ENCODE data around the gene ILRUN.
"Not testable (repeated sequence)": the region's sequence is repeated elsewhere in the genome, so short reads cannot be mapped to it uniquely, and the experiment has no call there.

Gene ILRUN

GRCh38 chr6:34665019-34665418 lies 31.5 kb downstream of the ILRUN start:
- no peak for DNase-seq (ENCODE audit: low read depth in 1 of 2, low spot score in 1 of 2)

GRCh38 chr6:34664256-34664971 lies 32.2 kb downstream of the ILRUN start:
- DNase-seq (ENCODE audit: low read depth in 1 of 2, low spot score in 1 of 2): no peak

- DNase-seq (ENCODE audit: low read depth in 1 of 2, low spot score in 1 of 2): no peak
These were observed 32.7 kb downstream of the ILRUN start for GRCh38 chr6:34663831-34664255.

GRCh38 chr6:34663371-34663770 lies 33.2 kb downstream of the ILRUN start:
- DNase-seq (ENCODE audit: low read depth in 1 of 2, low spot score in 1 of 2): no peak

GRCh38 chr6:34661357-34661756 lies 35.2 kb downstream of the ILRUN start:
- DNase-seq (ENCODE audit: low read depth in 1 of 2, low spot score in 1 of 2): no peak

- no peak for DNase-seq (ENCODE audit: low read depth in 1 of 2, low spot score in 1 of 2)
These were observed 37.8 kb downstream of the ILRUN start for GRCh38 chr6:34658605-34659265.

GRCh38 chr6:34657979-34658480 lies 38.5 kb downstream of the ILRUN start:
- not testable (repeated sequence) for DNase-seq (ENCODE audit: low read depth in 1 of 2, low spot score in 1 of 2)

GRCh38 chr6:34657307-34657978 lies 39.1 kb downstream of the ILRUN start:
- DNase-seq (ENCODE audit: low read depth in 1 of 2, low spot score in 1 of 2): no peak

- DNase-seq (ENCODE audit: low read depth in 1 of 2, low spot score in 1 of 2): no peak
These were observed 39.6 kb downstream of the ILRUN start for GRCh38 chr6:34657037-34657306.

- no peak for DNase-seq (ENCODE audit: low read depth in 1 of 2, low spot score in 1 of 2)
These were observed 40.1 kb downstream of the ILRUN start for GRCh38 chr6:34656378-34657036.

GRCh38 chr6:34655876-34656377 lies 40.6 kb downstream of the ILRUN start:
- DNase-seq (ENCODE audit: low read depth in 1 of 2, low spot score in 1 of 2): not testable (repeated sequence)

- DNase-seq (ENCODE audit: low read depth in 1 of 2, low spot score in 1 of 2): no peak
These were observed 42.4 kb downstream of the ILRUN start for GRCh38 chr6:34654061-34654710.

- DNase-seq (ENCODE audit: low read depth in 1 of 2, low spot score in 1 of 2): no peak
These were observed 44.3 kb downstream of the ILRUN start for GRCh38 chr6:34652263-34652662.

- no peak for DNase-seq (ENCODE audit: low read depth in 1 of 2, low spot score in 1 of 2)
These were observed 45.7 kb downstream of the ILRUN start for GRCh38 chr6:34650823-34651222.

GRCh38 chr6:34650232-34650631 lies 46.3 kb downstream of the ILRUN start:
- DNase-seq (ENCODE audit: low read depth in 1 of 2, low spot score in 1 of 2): not testable (repeated sequence)

- DNase-seq (ENCODE audit: low read depth in 1 of 2, low spot score in 1 of 2): no peak
These were observed 47.8 kb downstream of the ILRUN start for GRCh38 chr6:34648806-34649205.
